ENCODE measurements around the gene DEPDC5.
"Not testable (repeated sequence)": the region's sequence is repeated elsewhere in the genome, so short reads cannot be mapped to it uniquely, and the experiment has no call there.

The DEPDC5 gene

GRCh38 chr22:31812977-31813605 lies 59.3 kb downstream of the DEPDC5 start:
- Histone ChIP-seq H3K4me3 (replicated peaks; ENCODE audit: low read depth, low read length) (no peak overlapping the region), H3K36me3 (ENCODE audit: control insufficient read depth, insufficient read depth, low read length) (peaks cover 24% of the 10 kb centered on the region), H3K27me3 (replicated peaks; ENCODE audit: control insufficient read depth, insufficient read depth, low read length) (no peaks in the 10 kb centered on the region)
- TF ChIP-seq CTCF (IDR thresholded peaks at IDR 0.05; ENCODE audit: insufficient read depth, low read length, poor library complexity, severe bottlenecking) = no peak
- DNase-seq (ENCODE audit: extremely low read depth, insufficient read length) = no peak

GRCh38 chr22:31813898-31814297 lies 60.1 kb downstream of the DEPDC5 start:
- H3K27me3 ChIP-seq (replicated peaks; ENCODE audit: control insufficient read depth, insufficient read depth, low read length); DNase-seq (ENCODE audit: extremely low read depth, insufficient read length); H3K4me3 ChIP-seq (replicated peaks; ENCODE audit: low read depth, low read length): not testable (repeated sequence)
- peaks cover 27% of the 10 kb centered on the region for H3K36me3 ChIP-seq (ENCODE audit: control insufficient read depth, insufficient read depth, low read length)

GRCh38 chr22:31814942-31815341 lies 61.1 kb downstream of the DEPDC5 start:
- peaks cover 26% of the 10 kb centered on the region for H3K36me3 ChIP-seq (ENCODE audit: control insufficient read depth, insufficient read depth, low read length)
- DNase-seq (ENCODE audit: extremely low read depth, insufficient read length) = no peak
- TF ChIP-seq CTCF (IDR thresholded peaks at IDR 0.05; ENCODE audit: insufficient read depth, low read length, poor library complexity, severe bottlenecking) = no peak

GRCh38 chr22:31815383-31815814 lies 61.6 kb downstream of the DEPDC5 start:
- not testable (repeated sequence) for H3K27me3 ChIP-seq (replicated peaks; ENCODE audit: control insufficient read depth, insufficient read depth, low read length); DNase-seq (ENCODE audit: extremely low read depth, insufficient read length)
- H3K36me3 ChIP-seq (ENCODE audit: control insufficient read depth, insufficient read depth, low read length) = peaks cover 26% of the 10 kb centered on the region

More at GRCh38 chr22:31814942-31815341, 61.1 kb downstream of the DEPDC5 start:
- Histone ChIP-seq H3K4me3 (replicated peaks; ENCODE audit: low read depth, low read length) (no peak overlapping the region), H3K27me3 (replicated peaks; ENCODE audit: control insufficient read depth, insufficient read depth, low read length) (no peaks in the 10 kb centered on the region)

GRCh38 chr22:31816750-31817149 lies 62.9 kb downstream of the DEPDC5 start:
- Histone ChIP-seq H3K27me3 (replicated peaks; ENCODE audit: control insufficient read depth, insufficient read depth, low read length) (no peaks in the 10 kb centered on the region), H3K4me3 (replicated peaks; ENCODE audit: low read depth, low read length) (no peak overlapping the region), H3K36me3 (ENCODE audit: control insufficient read depth, insufficient read depth, low read length) (peaks cover 27% of the 10 kb centered on the region)
- TF ChIP-seq CTCF (IDR thresholded peaks at IDR 0.05; ENCODE audit: insufficient read depth, low read length, poor library complexity, severe bottlenecking) = no peak
- DNase-seq (ENCODE audit: extremely low read depth, insufficient read length) = no peak

More at GRCh38 chr22:31815383-31815814, 61.6 kb downstream of the DEPDC5 start:
- not testable (repeated sequence) for H3K4me3 ChIP-seq (replicated peaks; ENCODE audit: low read depth, low read length)

- no peak overlapping the region for H3K4me3 ChIP-seq (replicated peaks; ENCODE audit: low read depth, low read length)
- no peak for TF ChIP-seq CTCF (IDR thresholded peaks at IDR 0.05; ENCODE audit: insufficient read depth, low read length, poor library complexity, severe bottlenecking)
- no peaks in the 10 kb centered on the region for H3K27me3 ChIP-seq (replicated peaks; ENCODE audit: control insufficient read depth, insufficient read depth, low read length)
- no peak for DNase-seq (ENCODE audit: extremely low read depth, insufficient read length)
- H3K36me3 ChIP-seq (ENCODE audit: control insufficient read depth, insufficient read depth, low read length) = peaks cover 36% of the 10 kb centered on the region
Measured at GRCh38 chr22:31818481-31819392, 64.9 kb downstream of the DEPDC5 start.
